Measurements from ENCODE around the gene ZNF366.
"Not testable (repeated sequence)": the region's sequence is repeated elsewhere in the genome, so short reads cannot be mapped to it uniquely, and the experiment has no call there.

ZNF366 gene

DNA sequence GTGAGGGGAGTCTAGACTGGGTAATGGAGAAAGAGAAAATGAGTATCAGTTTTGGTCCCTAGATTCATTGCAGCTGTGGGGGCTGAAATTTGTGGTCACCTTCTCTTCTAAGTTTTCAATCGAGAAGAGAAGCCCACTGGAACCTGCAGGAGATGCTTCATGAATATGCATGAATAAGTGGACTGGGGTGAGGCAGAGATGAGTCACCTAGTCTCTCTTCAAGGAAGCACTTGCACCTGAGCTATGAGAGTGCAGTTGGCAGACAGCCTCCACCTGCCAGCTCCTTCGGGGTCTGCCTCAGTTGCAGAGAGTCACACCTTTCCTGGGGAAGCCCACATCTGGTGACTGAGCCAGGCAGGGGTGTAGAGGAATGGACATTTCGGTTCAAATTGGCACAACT lies 69.1 kb downstream of the ZNF366 start:
- no peak for DNase-seq (ENCODE audit: low read depth)

DNA sequence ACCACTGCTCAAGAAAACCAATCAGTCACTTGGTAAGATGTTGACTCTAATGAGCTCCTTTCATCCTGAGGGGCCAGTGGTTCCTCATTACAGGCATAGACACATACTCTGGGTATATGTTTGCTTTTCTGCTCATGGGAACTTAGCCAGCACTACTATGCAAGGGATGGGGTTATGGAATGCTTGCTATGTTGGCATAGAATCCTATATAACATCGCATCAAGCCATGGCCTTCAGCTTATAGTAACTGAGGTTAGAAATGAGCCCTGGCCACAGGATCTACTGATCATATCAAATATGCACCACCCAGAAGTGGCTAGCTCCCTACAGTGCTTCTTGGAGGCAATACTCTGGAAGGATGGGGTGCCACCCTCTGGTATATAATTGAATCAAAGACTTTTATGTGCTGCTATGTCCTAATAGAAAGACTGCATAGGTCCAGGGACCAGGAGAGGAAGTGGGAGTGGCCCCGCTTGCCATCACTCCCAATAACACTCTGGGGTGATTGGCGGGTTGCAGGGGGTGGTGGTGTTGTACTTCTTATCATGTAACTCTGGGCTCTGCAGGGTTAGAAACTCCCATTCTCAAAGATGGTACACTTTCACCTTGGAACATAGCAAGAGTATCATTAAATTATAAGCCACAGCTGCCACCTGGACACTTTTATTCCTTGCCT lies 70.3 kb downstream of the ZNF366 start:
- DNase-seq (ENCODE audit: low read depth), result no peak

DNA sequence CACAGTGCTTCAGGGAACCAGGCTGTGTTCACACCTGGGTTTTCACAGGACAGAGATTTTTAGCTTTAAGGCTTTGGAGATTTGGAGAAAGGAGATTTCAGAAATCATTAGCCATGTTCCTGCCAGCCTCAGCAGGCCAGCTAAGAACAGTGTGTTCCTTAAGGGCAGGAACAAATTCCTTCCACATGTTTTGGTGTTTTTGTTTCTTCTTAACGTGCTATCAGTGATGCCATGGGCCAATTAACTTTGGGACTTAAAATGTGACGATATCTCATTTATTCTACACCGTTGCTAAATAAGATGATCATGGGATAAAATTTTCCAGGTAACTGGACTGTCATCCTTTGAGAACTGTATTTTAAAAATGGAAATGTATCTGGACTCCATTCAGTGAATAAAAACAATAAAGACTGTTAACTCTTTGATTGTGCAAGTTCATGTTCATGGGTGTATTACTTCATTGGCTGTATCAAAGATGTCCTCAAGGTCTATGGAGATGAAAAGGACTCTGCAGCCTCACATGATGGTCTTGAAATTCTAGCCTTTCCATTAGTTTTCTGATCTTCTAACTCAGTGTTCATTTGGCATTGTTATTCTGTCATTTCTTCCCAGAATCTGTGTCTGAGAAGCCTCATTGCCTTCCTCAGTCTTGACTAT lies 72.3 kb downstream of the ZNF366 start:
- no peak for DNase-seq (ENCODE audit: low read depth)

DNA sequence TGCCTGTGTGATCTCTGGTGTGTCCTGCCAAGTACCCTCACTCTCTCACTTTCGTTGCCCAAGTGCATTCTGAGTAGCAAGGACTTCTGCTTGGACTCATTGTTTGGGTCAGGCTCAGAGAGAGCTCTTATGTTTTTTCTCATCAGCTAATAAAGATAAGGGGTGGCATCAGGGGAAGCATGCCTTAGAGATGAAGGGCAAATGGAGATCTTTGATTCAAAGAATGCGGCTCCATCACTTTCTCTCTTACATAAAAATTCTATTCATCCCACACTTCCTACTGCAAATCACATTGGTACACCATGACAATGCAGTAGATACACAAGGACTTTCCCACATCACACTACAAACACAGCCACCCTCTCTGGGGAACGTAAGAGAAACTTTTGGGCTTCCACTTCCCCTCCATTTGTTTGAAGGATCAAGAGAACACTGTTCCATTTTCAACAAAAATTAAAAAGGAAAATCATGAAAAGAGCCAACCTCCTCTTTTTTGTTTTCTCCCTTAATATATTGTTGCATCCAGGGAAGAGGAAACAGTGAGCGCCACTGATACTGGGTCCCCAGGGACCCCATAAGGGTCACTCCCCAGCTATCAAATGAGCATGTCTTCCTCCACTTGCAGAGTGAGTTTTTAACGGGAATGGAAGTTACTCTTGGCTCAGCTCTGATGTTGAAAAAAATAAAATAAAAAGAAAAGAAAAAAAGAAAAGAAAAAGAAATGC lies 73.0 kb downstream of the ZNF366 start:
- no peak for DNase-seq (ENCODE audit: low read depth)

DNA sequence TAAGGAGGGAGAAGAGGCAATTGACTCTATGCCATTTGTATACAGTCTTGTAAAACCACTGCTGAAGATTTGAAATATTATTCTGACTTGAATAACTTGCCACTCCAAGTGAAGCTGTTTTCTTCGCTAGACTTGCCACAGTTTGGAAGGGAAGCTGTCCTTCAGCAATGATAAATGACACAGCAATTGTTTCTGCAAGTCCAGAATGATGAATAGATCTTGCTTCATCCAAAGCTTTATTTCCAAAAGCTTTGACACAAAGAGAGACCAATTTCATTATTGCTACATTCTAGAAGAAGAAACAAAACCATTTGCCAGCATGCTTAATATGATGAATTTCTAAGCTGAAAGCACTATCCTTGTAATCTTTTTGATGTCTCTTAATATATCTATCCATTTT lies 73.7 kb downstream of the ZNF366 start:
- no peak for DNase-seq (ENCODE audit: low read depth)

DNA sequence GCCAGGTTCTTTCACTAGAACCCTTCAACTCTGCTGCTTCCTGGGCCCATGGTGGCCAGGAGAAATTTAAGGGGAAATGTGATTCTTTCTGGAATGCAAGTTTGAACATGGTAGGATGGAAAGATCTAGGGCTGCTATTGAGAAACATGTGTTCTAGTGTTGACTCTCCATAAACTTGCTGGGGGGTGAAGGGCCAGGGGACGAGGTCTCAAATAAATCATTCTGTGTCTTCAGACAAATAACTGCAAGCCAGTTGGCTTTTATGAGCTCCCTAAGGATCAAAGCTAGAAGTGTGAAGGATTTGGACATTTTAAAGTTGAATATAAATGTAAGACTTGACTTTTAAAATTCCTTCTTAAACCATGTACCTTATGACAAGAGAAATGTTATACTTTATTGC lies 78.5 kb downstream of the ZNF366 start:
- DNase-seq (ENCODE audit: low read depth), result no peak

DNA sequence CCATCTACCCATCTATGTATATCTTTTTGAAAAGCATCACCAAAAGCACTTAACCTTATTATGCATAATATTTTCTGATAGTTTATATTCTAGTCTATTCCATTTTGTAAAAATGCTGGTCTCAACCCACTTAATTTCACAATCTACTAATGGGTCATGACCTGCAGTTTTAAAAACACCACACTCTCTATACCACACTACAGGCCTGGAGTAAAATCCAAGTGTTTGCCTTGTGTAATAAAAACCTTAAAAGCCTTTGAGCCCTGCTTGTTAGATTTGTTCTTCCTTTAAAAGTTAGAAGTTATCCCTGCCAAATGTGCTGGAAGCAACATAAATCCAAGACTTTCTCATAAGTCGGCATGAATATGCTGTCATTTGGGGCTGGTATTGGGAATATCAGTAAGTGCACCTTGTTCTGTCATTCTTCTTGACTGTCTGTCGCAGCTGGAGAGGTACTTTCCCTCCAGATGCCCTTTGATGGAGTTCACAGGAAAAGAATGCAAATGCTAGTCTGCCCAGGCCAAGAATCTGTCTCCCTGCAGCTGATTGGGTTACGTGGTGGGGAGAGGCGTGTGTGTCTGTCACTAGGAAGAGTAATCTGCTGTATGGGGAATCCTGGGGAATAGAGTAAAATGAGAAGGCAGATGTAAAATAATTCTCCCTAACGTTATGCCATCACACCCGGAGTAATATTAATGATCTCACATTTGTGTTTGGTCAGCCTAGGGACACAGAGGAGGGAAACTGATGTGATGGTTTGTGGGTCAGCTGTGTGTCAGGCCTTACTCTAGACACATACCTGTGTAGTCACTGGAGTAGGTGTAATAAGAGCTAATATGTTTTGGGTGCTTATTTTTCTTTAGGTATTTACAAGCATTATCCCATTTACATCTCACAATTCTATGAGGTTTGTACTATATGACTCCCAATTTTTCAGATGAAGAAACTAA lies 79.4 kb downstream of the ZNF366 start:
- no peak for DNase-seq (ENCODE audit: low read depth)

DNA sequence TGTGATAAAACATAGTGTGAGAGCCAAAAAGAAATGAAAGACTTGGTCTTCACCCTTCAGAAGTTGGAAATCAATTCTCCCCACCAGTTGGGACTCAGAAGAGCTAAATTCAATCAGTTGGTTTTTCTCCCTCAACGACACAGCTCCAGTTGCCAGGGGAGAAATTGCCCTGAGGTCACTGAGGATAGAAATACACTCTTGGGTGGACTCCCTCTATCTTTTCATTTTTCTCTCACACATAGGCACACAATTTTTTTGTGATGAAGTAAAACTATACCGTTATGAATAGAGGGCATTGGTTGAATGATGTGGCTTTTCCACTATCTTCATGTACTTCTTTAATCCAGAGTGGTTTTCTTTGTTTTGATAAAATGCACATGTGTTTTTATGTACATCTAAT lies 80.2 kb downstream of the ZNF366 start:
- DNase-seq (ENCODE audit: low read depth), result no peak

DNA sequence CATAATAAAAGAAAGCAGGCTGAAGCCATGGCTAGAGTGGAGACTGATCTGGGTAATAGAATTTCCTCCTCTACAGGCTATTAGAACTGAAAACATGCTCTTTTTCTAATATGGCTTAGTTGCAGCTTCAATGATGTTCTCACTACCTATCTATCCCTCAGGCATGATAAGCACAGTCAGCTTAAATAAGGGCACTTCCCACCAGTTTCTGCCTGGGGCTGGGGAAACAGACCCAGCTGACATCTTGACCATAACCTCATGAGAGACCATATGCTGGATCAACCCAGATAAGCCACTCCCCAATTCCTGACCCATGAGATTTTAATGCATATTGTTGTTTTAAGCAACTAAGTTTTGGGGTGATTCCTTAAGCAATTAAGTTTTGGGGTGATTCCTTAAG lies 81.2 kb downstream of the ZNF366 start:
- DNase-seq (ENCODE audit: low read depth), result no peak

DNA sequence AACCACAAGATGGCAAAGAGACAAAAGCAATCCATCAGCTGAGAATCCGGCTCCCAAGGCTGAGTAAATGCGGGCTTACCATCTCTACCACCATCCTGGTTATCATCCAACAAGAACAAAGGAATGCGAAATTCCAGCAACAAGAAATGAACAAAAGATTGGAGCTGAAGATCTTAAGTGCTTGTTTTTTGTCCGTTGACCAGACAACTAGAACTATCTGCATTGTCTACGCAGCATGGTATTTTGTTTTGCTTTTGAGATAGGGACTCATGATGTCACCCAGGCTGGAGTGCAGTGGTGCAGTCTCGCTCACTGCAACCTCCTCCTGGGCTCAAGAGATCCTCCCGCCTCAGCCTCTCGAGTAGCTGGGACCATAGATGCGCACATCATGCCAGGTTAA lies 88.9 kb downstream of the ZNF366 start:
- no peak for DNase-seq (ENCODE audit: low read depth)

DNA sequence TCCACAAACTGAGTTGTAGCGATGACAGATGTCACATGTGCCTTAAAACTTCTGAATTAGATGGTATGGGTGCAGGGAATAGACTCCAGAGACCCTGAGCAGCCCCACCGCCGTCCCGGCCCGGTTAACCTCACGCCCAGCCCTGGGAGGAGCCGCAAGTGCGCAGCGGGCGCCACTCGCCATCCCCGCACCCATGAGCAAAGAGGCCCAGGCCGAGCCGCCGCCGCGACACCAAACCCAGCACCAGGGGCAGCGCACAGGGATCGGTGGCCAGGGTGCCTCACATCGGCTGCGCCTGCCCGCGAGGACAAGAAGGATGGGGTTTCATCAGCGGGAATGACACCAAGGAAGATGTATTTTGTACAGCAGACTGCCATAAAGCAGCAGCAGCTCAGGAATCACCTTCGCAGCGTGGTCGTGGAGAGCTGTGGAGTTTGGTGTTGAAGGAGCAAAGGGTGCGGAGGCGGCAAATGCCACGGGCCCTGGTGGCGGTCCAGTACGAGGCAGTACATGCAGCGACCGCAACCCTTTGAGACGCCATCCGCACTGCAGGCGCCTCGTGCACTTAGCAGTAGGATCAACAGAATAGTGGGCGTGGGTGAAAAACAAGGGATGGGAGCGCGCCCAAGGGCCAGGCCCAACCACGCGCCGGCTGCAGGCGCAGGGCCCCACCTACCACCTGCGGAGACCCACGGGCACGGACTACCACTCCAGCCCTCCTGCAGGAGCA lies 89.7 kb downstream of the ZNF366 start:
- DNase-seq (ENCODE audit: low read depth), result no peak

DNA sequence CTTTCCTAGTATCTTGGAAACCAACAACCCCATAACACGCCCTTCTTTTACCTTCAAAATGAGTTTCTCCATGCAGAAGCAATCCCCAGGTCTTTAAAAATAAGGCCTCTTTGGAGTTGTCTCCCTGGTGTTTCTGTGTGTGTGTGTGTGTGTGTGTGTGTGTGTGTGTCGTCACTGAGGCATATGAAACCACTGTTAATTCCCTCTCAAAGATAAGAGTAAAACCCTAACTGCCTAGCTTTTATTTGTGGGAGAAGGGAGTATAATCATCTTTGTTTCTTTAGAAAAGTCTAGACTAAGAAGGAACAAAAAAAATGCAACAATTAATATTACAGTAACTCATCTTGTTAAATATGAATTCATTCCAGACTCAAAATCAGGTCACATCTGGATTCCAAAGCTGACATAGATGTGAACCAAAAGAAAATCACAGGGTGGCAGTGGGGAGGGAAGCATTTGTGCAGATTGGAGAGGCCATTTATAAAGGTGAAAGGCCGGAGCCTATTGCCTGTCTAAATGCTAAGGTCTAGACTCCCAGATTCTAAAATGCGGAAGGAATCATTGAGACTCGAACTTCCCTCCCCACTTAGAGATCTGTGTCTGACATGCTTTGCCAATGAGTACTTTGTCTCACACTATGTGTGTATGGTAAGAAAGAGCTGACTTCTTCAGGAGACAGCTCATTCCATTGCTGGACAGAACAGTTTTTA lies 91.4 kb downstream of the ZNF366 start:
- no peak for DNase-seq (ENCODE audit: low read depth)

DNA sequence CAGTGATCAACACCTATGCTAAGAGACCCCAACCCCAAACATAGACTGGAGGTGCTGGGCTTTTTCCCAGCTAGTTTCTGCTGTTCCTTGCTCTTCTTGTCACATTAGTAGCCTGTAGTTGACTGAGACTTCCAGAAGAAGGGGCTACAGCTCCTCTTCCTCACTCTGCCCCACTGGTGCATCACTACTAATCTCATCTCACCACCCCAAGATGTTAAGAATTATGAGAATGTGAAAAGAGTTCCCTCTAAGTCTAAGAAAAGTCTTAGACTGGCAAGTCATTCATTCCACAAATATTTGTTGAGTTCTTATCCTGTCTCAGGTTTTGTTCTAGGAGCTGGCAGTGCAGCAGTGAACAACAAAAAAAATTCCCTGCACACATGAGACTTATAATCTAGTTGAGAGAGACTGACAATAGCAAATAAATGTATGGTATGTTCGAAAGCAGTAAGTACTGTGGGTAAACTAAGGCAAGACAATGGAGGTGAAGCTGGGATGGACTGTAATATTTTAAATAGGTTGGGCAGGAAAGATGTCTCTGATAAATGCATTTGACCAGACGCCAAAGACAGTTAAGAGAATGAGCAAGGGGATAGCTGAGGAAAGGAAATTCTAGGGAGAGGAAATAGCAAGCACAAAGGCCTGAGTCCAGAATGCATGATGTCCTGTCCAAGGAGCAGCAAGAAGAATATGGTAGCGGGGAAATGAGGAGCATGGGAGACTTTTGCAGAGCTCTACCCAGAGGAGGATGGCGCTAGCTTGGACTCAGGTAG lies 94.7 kb downstream of the ZNF366 start:
- no peak for DNase-seq (ENCODE audit: low read depth)

DNA sequence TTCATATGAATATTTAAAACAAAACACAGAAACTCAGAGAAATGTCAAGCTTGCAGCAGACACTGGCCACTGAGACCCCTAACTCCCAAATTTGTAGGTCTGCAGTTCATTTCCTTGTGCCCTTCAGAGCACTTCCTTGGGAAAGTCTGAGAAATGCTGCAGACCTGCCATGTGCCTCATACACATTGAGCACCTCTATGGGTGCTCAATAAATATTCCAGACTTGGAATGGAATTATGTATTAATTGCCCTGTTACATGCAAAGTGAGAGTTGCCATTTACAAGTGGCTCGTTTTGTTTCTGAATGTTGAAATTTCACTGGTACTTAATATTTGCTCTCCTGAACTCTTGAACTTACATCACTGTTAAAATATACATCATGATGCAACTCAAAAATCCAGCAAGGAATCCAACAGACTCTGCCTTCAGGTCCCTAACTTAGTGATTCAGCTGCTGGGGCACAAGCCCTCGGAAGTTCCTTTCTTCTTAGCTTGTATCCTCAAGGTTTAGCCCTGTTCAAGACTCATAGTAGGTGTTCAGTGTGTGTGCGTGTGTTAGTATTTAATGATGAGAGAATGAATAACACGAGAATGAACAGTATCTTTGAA lies 96.4 kb downstream of the ZNF366 start:
- DNase-seq (ENCODE audit: low read depth), result no peak

DNA sequence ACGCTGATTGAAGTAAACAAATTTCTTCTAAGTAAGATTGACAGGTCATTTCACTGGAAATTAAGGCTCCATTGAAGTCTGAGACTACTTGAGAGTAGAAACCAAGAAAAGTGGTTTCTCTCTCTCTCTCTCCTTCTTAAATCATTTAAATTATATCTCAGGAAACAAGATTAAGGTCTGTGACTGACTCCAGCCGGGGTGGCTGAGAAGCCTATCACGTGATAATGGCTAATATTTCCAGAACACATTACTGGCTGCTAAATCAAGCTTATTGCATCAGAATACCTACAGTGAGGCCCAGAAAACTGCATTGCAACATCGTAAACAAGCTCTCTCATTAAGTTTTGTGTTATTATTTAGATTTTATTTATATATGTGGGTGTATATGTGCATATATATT lies 98.6 kb downstream of the ZNF366 start:
- DNase-seq (ENCODE audit: low read depth), result no peak

DNA sequence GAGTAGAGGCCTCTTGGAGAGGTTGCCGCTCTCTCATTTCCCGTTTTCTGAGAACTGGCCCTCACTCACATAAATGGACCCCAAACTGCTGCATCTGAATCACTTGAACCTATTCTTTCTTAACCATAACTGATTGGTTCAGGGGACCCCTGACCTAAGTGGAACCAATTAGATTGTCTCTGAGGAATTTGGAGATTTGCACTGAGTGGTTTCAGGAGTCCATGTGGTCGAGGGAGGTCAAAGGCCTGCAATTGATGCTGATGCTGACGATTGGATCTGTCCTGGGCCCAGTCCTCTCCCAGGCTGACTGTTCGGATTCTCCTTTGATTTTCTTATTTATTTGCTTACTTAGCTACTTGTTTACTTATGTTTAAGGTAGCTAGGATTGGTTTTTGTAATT lies 99.1 kb downstream of the ZNF366 start:
- no peak for DNase-seq (ENCODE audit: low read depth)

DNA sequence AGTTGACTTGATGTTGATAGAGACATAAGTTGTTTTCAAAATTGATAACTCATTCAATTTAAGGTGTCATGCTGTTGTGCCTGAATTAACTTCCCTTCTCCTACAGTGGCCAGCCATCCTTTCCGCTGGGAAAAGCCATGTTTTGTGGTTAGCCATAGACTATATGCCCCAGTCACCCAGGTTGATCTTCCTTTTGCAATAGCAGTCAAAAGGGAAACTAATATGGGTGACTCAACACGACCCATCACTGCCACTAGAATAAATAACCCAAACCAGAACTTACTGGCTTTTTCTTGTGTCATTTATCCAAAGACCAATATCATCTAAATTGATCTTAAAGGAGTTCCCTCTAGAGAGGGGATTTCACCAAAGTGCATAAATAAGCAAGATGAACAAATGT lies 99.7 kb downstream of the ZNF366 start:
- DNase-seq (ENCODE audit: low read depth), result peak; percentile 26

DNA sequence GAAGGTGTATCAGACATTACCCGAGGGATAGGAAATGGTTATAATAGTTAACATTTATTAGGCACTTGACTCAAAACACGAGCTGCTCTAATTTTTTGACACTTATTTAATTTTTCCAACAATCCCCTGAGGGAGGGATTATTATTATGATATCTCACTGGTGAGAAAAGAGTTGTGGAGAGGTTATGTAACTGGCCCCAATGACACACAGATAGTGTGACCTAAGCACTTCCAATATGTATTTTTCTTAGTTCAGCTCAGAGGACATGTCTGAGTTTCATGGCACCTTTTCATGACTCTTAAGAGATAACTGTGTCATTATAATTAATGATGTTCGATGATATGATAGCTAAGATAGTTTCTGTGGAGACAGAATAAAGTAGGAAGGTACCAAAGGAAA lies 100.1 kb downstream of the ZNF366 start:
- no peak for DNase-seq (ENCODE audit: low read depth)

DNA sequence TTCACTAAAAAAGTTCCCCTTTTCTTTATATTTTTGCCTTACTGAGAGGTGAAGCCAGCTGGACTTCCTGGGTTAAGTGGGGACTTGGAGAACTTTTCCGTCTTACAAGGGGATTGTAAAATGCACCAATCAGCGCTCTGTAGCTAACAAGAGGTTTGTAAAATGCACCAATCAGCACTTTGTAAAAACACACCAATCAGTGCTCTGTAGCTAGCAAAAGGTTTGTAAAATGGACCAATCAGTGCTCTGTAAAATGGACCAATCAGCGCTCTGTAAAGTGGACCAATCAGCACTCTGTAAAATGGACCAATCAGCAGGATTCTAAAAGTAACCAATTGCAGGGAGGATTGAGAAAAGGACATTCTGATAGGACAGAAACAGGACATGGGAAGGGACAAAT lies 102.4 kb downstream of the ZNF366 start:
- not testable (repeated sequence) for DNase-seq (ENCODE audit: low read depth)

Measured in HS-5 (cell line).